ENCODE data around the gene SLC49A3.
"Not testable (repeated sequence)": the region's sequence is repeated elsewhere in the genome, so short reads cannot be mapped to it uniquely, and the experiment has no call there.

SLC49A3 gene

DNA sequence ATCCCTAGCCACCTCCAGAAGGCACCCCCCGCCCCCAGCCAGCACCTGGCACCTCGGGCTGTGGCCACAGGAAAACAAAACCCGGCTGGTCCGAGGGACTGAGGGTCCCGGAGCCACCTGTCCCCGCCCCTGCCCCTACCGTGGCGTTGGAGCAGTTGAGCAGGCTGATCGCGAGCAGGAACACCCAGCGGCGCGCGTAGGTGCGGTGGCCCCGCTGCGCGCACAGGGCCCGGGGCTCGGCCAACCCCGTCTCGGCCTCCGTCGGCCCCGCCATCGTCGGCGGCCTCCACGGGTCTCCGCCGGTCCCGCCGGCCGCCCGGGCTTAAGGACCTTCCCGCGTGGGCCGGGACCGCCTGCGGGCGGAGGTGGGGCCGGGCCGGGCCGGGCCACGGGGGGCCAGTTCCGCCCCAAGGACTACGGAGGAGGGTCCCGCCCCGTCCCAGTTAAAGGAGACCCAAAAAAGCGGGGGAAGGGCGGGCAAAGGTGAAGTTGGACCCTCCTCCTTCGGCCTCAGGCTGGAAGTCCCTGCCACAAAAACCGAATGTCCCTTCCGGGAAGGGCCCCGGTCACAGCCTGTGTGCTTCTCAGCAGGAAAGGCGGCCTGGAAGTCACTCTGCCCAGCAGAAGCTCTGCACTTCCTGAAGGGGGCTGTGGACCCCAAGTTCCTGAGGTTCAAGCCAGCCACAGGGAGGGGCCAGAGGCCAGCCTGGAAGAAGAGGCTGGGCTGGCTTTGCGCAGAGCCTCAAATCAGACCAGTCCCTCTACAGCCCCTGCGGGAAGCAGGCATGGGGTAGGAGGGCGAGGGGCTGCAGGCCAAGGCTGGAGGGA, at the start of gene SLC49A3:
SLC49A3 (minus strand) TSS at position 298 of the 828 bp plus-strand sequence; CDS start at position 274, 24 bp downstream.
- peak; percentile 60 for DNase-seq

DNA sequence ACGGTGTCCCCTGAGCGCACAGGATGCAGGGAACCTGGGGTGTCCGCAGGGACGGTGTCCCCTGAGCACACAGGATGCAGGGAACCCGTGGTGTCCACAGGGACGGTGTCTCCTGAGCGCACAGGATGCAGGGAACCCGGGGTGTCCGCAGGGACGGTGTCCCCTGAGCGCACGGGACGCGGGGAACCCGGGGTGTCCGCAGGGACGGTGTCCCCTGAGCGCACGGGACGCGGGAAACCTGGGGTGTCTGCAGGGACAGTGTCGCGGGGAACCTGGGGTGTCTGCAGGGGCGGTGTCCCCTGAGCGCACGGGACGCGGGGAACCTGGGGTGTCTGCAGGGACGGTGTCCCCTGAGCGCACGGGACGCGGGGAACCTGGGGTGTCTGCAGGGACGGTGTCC, 47.6 kb upstream of the SLC49A3 start:
- DNase-seq: not testable (repeated sequence)

- no peak for DNase-seq
These were observed 46.6 kb upstream of the SLC49A3 start for GRCh38 chr4:735583-735982.

DNA sequence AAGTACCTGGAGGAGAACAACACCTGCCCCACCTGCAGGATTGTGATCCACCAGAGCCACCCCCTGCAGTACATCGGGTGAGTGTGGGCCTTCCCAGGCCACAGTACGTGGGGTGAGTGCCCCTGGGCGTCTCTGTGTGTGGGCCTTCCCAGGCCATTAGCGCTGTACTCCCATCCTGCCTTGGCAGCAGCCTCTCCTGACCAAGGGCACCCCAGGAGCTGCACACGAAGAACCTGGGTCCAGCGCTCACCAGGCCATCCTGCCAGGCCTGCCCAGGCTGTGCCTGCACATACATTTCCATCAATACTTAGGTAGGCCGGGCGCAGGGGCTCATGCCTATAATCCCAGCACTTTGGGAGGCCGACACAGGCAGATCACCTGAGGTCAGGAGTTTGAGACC, 46.0 kb upstream of the SLC49A3 start:
- DNase-seq: no peak

GRCh38 chr4:734075-734474, 45.1 kb upstream of the SLC49A3 start:
- DNase-seq: no peak

GRCh38 chr4:733631-733980, 44.7 kb upstream of the SLC49A3 start:
- DNase-seq: no peak

- DNase-seq: no peak
These were observed 44.1 kb upstream of the SLC49A3 start for GRCh38 chr4:732911-733630.

- no peak for DNase-seq
These were observed 43.5 kb upstream of the SLC49A3 start for GRCh38 chr4:732486-732885.

GRCh38 chr4:731954-732353, 43.0 kb upstream of the SLC49A3 start:
- not testable (repeated sequence) for DNase-seq

GRCh38 chr4:730946-731904, 42.3 kb upstream of the SLC49A3 start:
- DNase-seq: not testable (repeated sequence)

GRCh38 chr4:730511-730910, 41.6 kb upstream of the SLC49A3 start:
- no peak for DNase-seq

GRCh38 chr4:729336-730315, 40.7 kb upstream of the SLC49A3 start:
- DNase-seq: no peak

GRCh38 chr4:727576-727975, 38.6 kb upstream of the SLC49A3 start:
- no peak for DNase-seq

DNA sequence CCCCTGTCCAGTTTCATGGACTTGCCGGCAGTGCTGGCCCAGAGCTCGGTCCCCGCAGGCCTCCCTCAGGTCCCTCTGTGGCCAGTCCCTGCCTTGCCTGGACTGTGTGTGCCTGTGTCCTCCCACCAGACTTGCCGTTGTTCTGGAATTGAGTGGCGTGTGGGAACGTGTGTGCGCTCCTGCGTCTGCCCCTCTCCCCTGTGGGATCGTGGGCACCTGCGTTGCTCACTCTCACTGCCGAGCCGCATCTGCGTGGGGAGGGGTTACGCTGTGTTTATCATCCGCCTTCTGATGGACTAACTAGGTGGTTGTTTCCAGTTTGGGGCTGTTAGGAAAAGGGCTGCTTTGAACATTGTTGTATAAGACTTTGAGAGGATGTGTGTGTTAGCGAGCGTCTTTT, 37.9 kb upstream of the SLC49A3 start:
- no peak for DNase-seq

DNA sequence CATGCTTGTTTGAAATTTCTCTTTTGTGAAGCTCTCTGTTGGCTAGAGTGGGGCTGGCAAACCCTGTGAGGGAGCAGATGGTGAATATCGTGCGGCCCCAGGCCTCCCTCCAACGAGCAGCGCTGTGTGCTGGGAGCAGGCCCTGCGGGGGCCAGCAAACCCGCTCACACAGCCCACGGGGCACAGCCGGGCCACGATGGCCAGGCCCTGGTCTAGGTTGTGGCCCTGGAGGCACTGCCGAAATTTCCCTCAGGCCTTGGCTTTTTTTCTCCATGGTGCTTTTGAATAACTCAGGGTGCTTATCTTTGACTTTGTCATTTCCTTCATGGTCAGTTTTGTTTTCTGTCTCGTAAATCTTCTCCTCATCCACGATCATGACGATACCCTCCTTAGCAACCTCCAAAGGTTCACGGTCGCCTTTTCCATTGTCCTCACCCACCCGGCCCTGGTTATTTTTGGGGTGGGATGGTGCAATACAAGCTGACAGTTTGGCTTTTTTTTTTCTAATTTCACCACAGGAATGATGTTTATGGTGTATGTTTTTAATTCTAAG, 37.4 kb upstream of the SLC49A3 start:
- no peak for DNase-seq

DNA sequence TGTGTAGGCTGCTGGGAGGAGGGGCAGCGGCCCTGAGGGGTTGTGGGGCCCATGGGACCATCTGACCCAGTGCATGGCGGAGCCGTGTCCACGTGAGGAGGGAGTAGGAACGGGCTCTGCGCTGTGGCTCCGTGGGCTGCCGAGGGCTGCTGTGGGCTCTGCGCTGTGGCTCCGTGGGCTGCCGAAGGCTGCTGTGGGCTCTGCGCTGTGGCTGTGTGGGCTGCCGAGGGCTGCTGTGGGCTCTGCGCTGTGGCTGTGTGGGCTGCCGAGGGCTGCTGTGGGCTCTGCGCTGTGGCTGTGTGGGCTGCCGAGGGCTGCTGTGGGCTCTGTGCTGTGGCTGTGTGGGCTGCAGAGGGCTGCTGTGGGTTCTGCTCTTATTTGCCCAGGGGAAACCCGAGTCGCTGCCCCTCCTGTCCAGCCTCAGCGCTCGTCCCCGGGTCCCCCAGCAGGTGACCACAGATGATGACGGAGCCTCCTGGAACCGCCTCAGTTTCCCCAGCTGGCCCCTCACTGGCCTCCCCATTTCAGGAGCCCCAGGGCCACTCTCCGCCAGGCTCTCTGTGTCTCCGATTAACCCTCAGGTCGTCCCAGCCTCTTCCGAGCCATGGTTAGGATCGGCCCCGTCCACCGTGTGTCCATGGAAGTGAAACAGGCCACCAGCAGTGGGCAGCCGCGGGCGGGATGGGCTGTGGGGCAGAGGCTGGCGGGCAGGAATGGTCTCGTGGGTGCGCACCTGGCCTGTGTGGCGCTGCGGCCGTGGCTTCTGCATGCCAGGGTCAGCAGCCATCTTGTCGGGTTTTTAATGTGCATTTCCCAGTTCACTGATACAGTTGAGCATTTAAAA, 36.7 kb upstream of the SLC49A3 start:
- DNase-seq: no peak

DNA sequence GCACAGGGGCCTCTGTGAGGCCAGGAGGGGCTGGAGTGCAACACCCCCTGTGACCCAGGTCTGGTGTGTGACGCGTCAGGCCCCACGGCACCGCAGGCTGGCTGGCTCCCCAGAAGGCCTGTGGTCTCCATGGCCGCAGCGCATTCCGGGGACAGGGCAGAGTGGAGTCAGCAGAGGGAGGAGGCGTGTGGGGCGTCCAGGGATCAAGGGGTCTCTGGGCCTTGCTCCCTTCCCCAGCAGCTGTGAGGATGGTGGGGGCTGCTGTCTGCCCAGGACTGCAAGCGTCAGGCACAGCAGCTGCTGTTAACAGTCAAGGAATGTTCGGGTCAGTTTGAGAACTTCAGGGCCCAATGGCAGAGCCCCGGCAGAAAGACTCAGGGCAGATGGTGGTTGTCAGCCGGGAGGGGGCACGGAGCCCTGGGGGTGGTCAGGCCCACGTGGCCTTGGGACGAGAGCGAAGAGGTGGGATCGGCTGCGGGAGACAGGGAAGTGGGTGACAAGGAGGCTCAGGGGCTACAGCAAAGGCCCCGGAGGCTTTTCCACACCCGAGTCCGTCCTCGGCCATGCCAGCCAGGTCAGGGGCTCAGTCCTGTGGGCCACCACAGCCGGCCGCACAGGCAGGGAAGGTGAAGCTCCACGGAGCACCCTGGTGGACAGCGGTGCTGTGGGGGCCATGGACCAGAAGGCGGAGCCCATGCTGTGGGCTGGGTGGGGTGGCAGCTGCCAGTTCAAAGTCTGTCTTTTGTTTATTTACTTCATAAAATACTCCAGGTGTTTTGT, 35.0 kb upstream of the SLC49A3 start:
- DNase-seq: no peak

GRCh38 chr4:722851-723360, 34.0 kb upstream of the SLC49A3 start:
- no peak for DNase-seq

DNA sequence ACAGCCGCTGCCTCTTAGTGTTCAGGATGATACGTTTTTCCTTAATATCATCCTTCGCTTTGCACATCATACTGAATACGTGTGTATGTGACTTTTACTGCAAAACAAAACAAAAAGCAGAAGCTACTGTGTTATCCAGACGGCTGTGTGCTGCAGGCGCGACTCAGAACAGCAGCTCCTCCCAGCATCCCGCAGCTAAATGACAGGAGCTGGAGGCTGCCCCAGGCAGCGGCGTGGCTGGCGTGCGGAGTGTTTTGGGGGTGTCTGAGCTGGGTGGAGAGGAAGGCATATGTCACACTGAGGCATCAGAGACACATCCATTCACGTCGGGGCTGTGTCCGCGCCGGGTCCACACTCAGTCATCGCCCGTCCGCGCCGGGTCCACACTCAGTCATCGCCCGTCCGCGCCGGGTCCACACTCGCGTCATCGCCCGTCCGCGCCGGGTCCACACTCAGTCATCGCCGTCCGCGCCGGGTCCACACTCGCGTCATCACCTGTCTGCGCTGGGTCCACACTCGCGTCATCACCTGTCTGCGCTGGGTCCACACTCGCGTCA, 33.3 kb upstream of the SLC49A3 start:
- DNase-seq: no peak

All from activated CD8-positive, alpha-beta memory T cell treated with anti-CD3 and anti-CD28 coated beads for 24 hours (primary cell).